NCI-H2196 treated with DMSO at 0.1 percent for 48 hours (cell line): ENCODE data around the gene AP1M1.

Source experiments
- DNase-seq: peaks from one replicate; lab custom pipeline; 2025; ENCODE audit not compliant: unreplicated experiment; lab: John Stamatoyannopoulos, UW

AP1M1 gene

GRCh38 chr19:16185123-16185767, 12.5 kb upstream of the AP1M1 start, which contains the start of gene FAM32A:
TSS of gene FAM32A (plus strand) at chr19:16185410. CDS start at chr19:16185443, 33 bp downstream.
- peak; percentile 94 for DNase-seq

- DNase-seq, result no peak
Observed at GRCh38 chr19:16185768-16186123, 12.0 kb upstream of the AP1M1 start.

- DNase-seq, result no peak
Observed at GRCh38 chr19:16188521-16188920, 9.2 kb upstream of the AP1M1 start.

GRCh38 chr19:16190198-16190597, 7.5 kb upstream of the AP1M1 start:
- no peak for DNase-seq

- no peak for DNase-seq
Observed at GRCh38 chr19:16190736-16191135, 7.0 kb upstream of the AP1M1 start.

- no peak for DNase-seq
Observed at GRCh38 chr19:16191216-16191908, 6.3 kb upstream of the AP1M1 start.

GRCh38 chr19:16193466-16193865, 4.2 kb upstream of the AP1M1 start:
- DNase-seq, result no peak

- no peak for DNase-seq
Observed at GRCh38 chr19:16197188-16197621, 506 bp upstream of the AP1M1 start.

GRCh38 chr19:16198370-16198651, 600 bp downstream of the AP1M1 start:
- no peak for DNase-seq

- no peak for DNase-seq
Observed at GRCh38 chr19:16199275-16199932, 1.7 kb downstream of the AP1M1 start.

GRCh38 chr19:16200038-16201010, 2.6 kb downstream of the AP1M1 start:
- DNase-seq, result no peak

GRCh38 chr19:16201011-16201391, 3.3 kb downstream of the AP1M1 start:
- no peak for DNase-seq

- no peak for DNase-seq
Observed at GRCh38 chr19:16202320-16203255, 4.9 kb downstream of the AP1M1 start.

- no peak for DNase-seq
Observed at GRCh38 chr19:16203256-16204004, 5.7 kb downstream of the AP1M1 start.

GRCh38 chr19:16204005-16204294, 6.2 kb downstream of the AP1M1 start:
- no peak for DNase-seq

GRCh38 chr19:16205205-16206045, 7.7 kb downstream of the AP1M1 start:
- DNase-seq, result no peak

GRCh38 chr19:16206046-16206605, 8.4 kb downstream of the AP1M1 start:
- no peak for DNase-seq

- no peak for DNase-seq
Observed at GRCh38 chr19:16206637-16207036, 8.9 kb downstream of the AP1M1 start.

- no peak for DNase-seq
Observed at GRCh38 chr19:16207063-16207462, 9.4 kb downstream of the AP1M1 start.
